ENCODE data around the gene MMP24OS. TPM values are rescaled to one million over a fixed set of nuclear protein-coding genes. Genes with fewer than 3 reads are reported as not detected.

MMP24OS gene
- total RNA-seq, 1 experiment from 2014 or later, result 59.6 TPM

GRCh38 chr20:35248641-35249475 lies 29.1 kb downstream of the MMP24OS start:
- DNase-seq (ENCODE audit: low read depth, low spot score) (no peak), ATAC-seq (no peak)
- Histone ChIP-seq H3K79me2 (ENCODE audit: insufficient read depth, low read length) (no peaks in the 10 kb centered on the region), H3K9ac (ENCODE audit: low read length) (no peak overlapping the region), H3K27me3 (ENCODE audit: insufficient read depth, low read length) (no peaks in the 10 kb centered on the region), H3K9me3 (ENCODE audit: control insufficient read depth in 1 of 2, insufficient read depth in 1 of 2, low read depth in 1 of 2, low read length in 2 of 2) (no peaks in the 10 kb centered on the region), H4K20me1 (ENCODE audit: insufficient read depth) (no peaks in the 10 kb centered on the region), H3K4me3 (replicated peaks in 1 of 2; ENCODE audit: low read depth in 1 of 2, low read length in 2 of 2) (no peak overlapping the region), H3K4me1 (ENCODE audit: control insufficient read depth in 1 of 2, insufficient read depth in 2 of 2, low read length in 2 of 2) (peaks cover 0 to 3% of the 10 kb centered on the region in 2 experiments; a peak in 1 of 4 replicates), H3K27ac (ENCODE audit: low read depth, low read length) (no peak overlapping the region), H2AFZ (ENCODE audit: low read depth, low read length, poor library complexity, severe bottlenecking) (no peak overlapping the region), H3K36me3 (ENCODE audit: control insufficient read depth in 1 of 2, insufficient read depth in 2 of 2, low read length in 2 of 2) (no peaks in the 10 kb centered on the region), H3K4me2 (ENCODE audit: low read length) (no peak overlapping the region), H3K9me2 (ENCODE audit: insufficient read depth) (no peaks in the 10 kb centered on the region)
- ChIA-PET RAD21 (ENCODE audit: low non-redundant PET in 1 of 2, low total read pairs in 2 of 2, uncharacterized antibody in 2 of 2, unreplicated experiment in 2 of 2) (no interaction called here), POLR2A (no interaction called here), CTCF (interaction anchor here (1.4 kb wide), 1 partner anchor 152 kb away, joined by 6 read pairs; no protein-coding TSS in a partner anchor)
- intact Hi-C loops (cut with micrococcal nuclease), result no loop called here
- BruUV-seq (replicated peaks), result no TSS peak
- TF ChIP-seq EGR1 (IDR thresholded peaks at IDR 0.05; ENCODE audit: low read depth) (no peak), ZFX (IDR thresholded peaks at IDR 0.05) (no peak)

GRCh38 chr20:35246723-35247122 lies 31.2 kb downstream of the MMP24OS start:
- H3K4me1 ChIP-seq (ENCODE audit: control insufficient read depth in 1 of 2, insufficient read depth in 2 of 2, low read length in 2 of 2), result peaks cover 0 to 3% of the 10 kb centered on the region in 2 experiments; a peak in 1 of 4 replicates
- ChIA-PET CTCF (no interaction called here), POLR2A (no interaction called here), RAD21 (ENCODE audit: low non-redundant PET in 1 of 2, low total read pairs in 2 of 2, uncharacterized antibody in 2 of 2, unreplicated experiment in 2 of 2) (no interaction called here)
- H3K9ac ChIP-seq (ENCODE audit: low read length), result no peak overlapping the region
- H3K27me3 ChIP-seq (ENCODE audit: insufficient read depth, low read length), result no peaks in the 10 kb centered on the region
- H3K36me3 ChIP-seq (ENCODE audit: control insufficient read depth in 1 of 2, insufficient read depth in 2 of 2, low read length in 2 of 2), result no peaks in the 10 kb centered on the region
- no peak for TF ChIP-seq CTCF (IDR thresholded peaks at IDR 0.05 in 2 of 3, conservative IDR thresholded peaks at IDR 0.05 in 1 of 3; ENCODE audit: borderline replicate concordance in 1 of 3, insufficient read depth in 1 of 3, low read depth in 2 of 3, low read length in 2 of 3)
- TF ChIP-seq POLR2AphosphoS5 (IDR thresholded peaks at IDR 0.05; ENCODE audit: low read depth, low read length), result no peak
- no peak for TF ChIP-seq YY1 (IDR thresholded peaks at IDR 0.05; ENCODE audit: extremely low read depth, insufficient replicate concordance, low read depth, low read length)
- no peak for TF ChIP-seq ELF1 (IDR thresholded peaks at IDR 0.05; ENCODE audit: borderline replicate concordance, low read depth)
- no peaks in the 10 kb centered on the region for H4K20me1 ChIP-seq (ENCODE audit: insufficient read depth)
- no peaks in the 10 kb centered on the region for H3K79me2 ChIP-seq (ENCODE audit: insufficient read depth, low read length)
- no peak overlapping the region for H3K4me2 ChIP-seq (ENCODE audit: low read length)
- no peak for ATAC-seq
- H3K27ac ChIP-seq (ENCODE audit: low read depth, low read length), result no peak overlapping the region
- no TSS peak for BruUV-seq (replicated peaks)
- no peaks in the 10 kb centered on the region for H3K9me2 ChIP-seq (ENCODE audit: insufficient read depth)
- no peak overlapping the region for H2AFZ ChIP-seq (ENCODE audit: low read depth, low read length, poor library complexity, severe bottlenecking)
- H3K9me3 ChIP-seq (ENCODE audit: control insufficient read depth in 1 of 2, insufficient read depth in 1 of 2, low read depth in 1 of 2, low read length in 2 of 2), result no peaks in the 10 kb centered on the region
- intact Hi-C loops (cut with micrococcal nuclease), result no loop called here
- no peak overlapping the region for H3K4me3 ChIP-seq (replicated peaks in 1 of 2; ENCODE audit: low read depth in 1 of 2, low read length in 2 of 2)
- no peak for DNase-seq (ENCODE audit: low read depth, low spot score)

Data from HCT116 (cell line).